ENCODE data around the gene TRABD2B.

TRABD2B gene

GRCh38 chr1:47755101-47755990 lies 241.8 kb downstream of the TRABD2B start:
- TF ChIP-seq CTCF (IDR thresholded peaks at IDR 0.05; ENCODE audit: control insufficient read depth, extremely low read depth, insufficient read depth) = peak; percentile 76
- no peak for DNase-seq (ENCODE audit: low read depth)
- H3K4me3 ChIP-seq (ENCODE audit: low read depth, low read length) = no peak overlapping the region

GRCh38 chr1:47754221-47754620 lies 243.0 kb downstream of the TRABD2B start:
- H3K4me3 ChIP-seq (ENCODE audit: low read depth, low read length) = no peak overlapping the region
- no peak for TF ChIP-seq CTCF (IDR thresholded peaks at IDR 0.05; ENCODE audit: control insufficient read depth, extremely low read depth, insufficient read depth)
- DNase-seq (ENCODE audit: low read depth) = no peak

GRCh38 chr1:47753808-47754207 lies 243.4 kb downstream of the TRABD2B start:
- TF ChIP-seq CTCF (IDR thresholded peaks at IDR 0.05; ENCODE audit: control insufficient read depth, extremely low read depth, insufficient read depth) = no peak
- H3K4me3 ChIP-seq (ENCODE audit: low read depth, low read length) = no peak overlapping the region
- DNase-seq (ENCODE audit: low read depth) = no peak

GRCh38 chr1:47752559-47752958 lies 244.6 kb downstream of the TRABD2B start:
- H3K4me3 ChIP-seq (ENCODE audit: low read depth, low read length) = no peak overlapping the region
- no peak for DNase-seq (ENCODE audit: low read depth)
- no peak for TF ChIP-seq CTCF (IDR thresholded peaks at IDR 0.05; ENCODE audit: control insufficient read depth, extremely low read depth, insufficient read depth)

GRCh38 chr1:47751996-47752451 lies 245.2 kb downstream of the TRABD2B start:
- no peak for DNase-seq (ENCODE audit: low read depth)
- no peak overlapping the region for H3K4me3 ChIP-seq (ENCODE audit: low read depth, low read length)
- TF ChIP-seq CTCF (IDR thresholded peaks at IDR 0.05; ENCODE audit: control insufficient read depth, extremely low read depth, insufficient read depth) = no peak

GRCh38 chr1:47751193-47751592 lies 246.0 kb downstream of the TRABD2B start:
- H3K4me3 ChIP-seq (ENCODE audit: low read depth, low read length) = no peak overlapping the region
- TF ChIP-seq CTCF (IDR thresholded peaks at IDR 0.05; ENCODE audit: control insufficient read depth, extremely low read depth, insufficient read depth) = no peak
- no peak for DNase-seq (ENCODE audit: low read depth)
